Adrenal gland (tissue), 5 donors: Measurements from ENCODE around the gene PEX5.

Experiments used
- CTCF ChIP-seq, 6 experiments: fragments of 450-650 bp in 4 of 6; fragments of 200-600 bp in 2 of 6; sonication (generic) in 1 of 6; IDR thresholded peaks; 1 replicate in 5 of 6; 2 replicates in 1 of 6; pipeline versions ENCODE4 v1.5.1 to v1.8.0; 2016 to 2021; ENCODE audit warnings: antibody characterized with exemption in 6 of 6, mild to moderate bottlenecking in 2 of 6, moderate library complexity in 1 of 6
- POLR2A ChIP-seq, 2 donors: fragments of 450-650 bp; IDR thresholded peaks; one replicate each; pipeline ENCODE4 v1.6.1; 2017; ENCODE audit warnings: antibody characterized with exemption in 2 of 2, mild to moderate bottlenecking in 2 of 2, moderate library complexity in 1 of 2
- donor health status: DM: no; HTN: no; CAD: no.

- TF ChIP-seq POLR2A (IDR thresholded peaks at IDR 0.05): no peak
- TF ChIP-seq CTCF (IDR thresholded peaks at IDR 0.05): peak; percentile 36 to 65 (median 60)
Observed at GRCh38 chr12:7142056-7142644, 47.3 kb upstream of the PEX5 start.
